Heart left ventricle (tissue), 16 donors: ENCODE data around the gene SMPD3. TPM values are rescaled to one million over a fixed set of nuclear protein-coding genes. Genes with fewer than 3 reads are reported as not detected.
A peak's percentile ranks its signal among the peaks of the same experiment; 100 is the strongest.

Source experiments
- ATAC-seq, 4 donors: fragments of 200-7000 bp; cut with Tn5 transposase; one replicate each; pipeline ENCODE4 v1.9.1; 2020 to 2022; ENCODE audit warnings: moderate library complexity in 4 of 4, mild to moderate bottlenecking in 3 of 4, moderate number of reproducible peaks in 1 of 4
- DNase-seq, 5 donors: peaks; one replicate each; pipeline ENCODE4 v3.0.0-alpha.2; 2020
- H3K27ac ChIP-seq, 12 donors: fragments of 200-600 bp; sonication (generic) in 4 of 12; one replicate each; pipeline versions ENCODE4 v1.5.0 to v1.8.0; 2016 to 2022; ENCODE audit warnings: mild to moderate bottlenecking in 2 of 12
- H3K27me3 ChIP-seq, 9 donors: fragments of 200-600 bp; sonication (generic) in 2 of 9; one replicate each; pipeline versions ENCODE4 v1.5.1 to v1.8.0; 2016 to 2022; ENCODE audit warnings: mild to moderate bottlenecking in 3 of 9
- H3K36me3 ChIP-seq, 9 donors: fragments of 200-600 bp; sonication (generic) in 2 of 9; one replicate each; pipeline versions ENCODE4 v1.5.0 to v1.8.0; 2018 to 2022; ENCODE audit warnings: mild to moderate bottlenecking in 2 of 9
- H3K4me1 ChIP-seq, 12 donors: fragments of 200-600 bp; sonication (generic) in 4 of 12; one replicate each; pipeline versions ENCODE4 v1.5.0 to v1.8.0; 2016 to 2022; ENCODE audit warnings: mild to moderate bottlenecking in 3 of 12
- H3K4me3 ChIP-seq, 12 donors: fragments of 200-600 bp; sonication (generic) in 4 of 12; one replicate each; pipeline versions ENCODE4 v1.5.0 to v1.8.0; 2017 to 2022; ENCODE audit warnings: mild to moderate bottlenecking in 9 of 12, moderate library complexity in 4 of 12
- H3K9me3 ChIP-seq, 12 donors: fragments of 200-600 bp; sonication (generic) in 4 of 12; one replicate each; pipeline versions ENCODE4 v1.5.0 to v1.8.0; 2016 to 2022; ENCODE audit warnings: mild to moderate bottlenecking in 1 of 12
- CTCF ChIP-seq, 12 donors: fragments of 200-600 bp; sonication (generic) in 4 of 12; IDR thresholded peaks; one replicate each; pipeline versions ENCODE4 v1.5.0 to v1.8.0; 2018 to 2022; ENCODE audit warnings: antibody characterized with exemption in 12 of 12, mild to moderate bottlenecking in 5 of 12
- POLR2A ChIP-seq, 2 donors: fragments of 450-650 bp; IDR thresholded peaks; one replicate each; pipeline ENCODE4 v1.6.1; 2017; ENCODE audit warnings: antibody characterized with exemption in 2 of 2, mild to moderate bottlenecking in 2 of 2, moderate library complexity in 2 of 2
- WGBS, 4 donors: extraction: QIAGEN DNeasy Blood & Tissue Kit in 2 of 4; methylation state at CpG; one replicate each; pipeline versions ENCODE4 v1.1.5 to v1.1.7; 2013 to 2018; 5-methylcytosine and 5-hydroxymethylcytosine counted together
- intact Hi-C, 10 donors: fragments of 100-400 bp; cut with DNase I; formaldehyde crosslinking; loops; one replicate each; pipeline versions ENCODE4 v1.11.1 to v1.14.2; 2022
- polyA plus RNA-seq, 2 donors: library from polyadenylated mRNA; stranded (reverse); fragments of 200-250 nt; gene quantifications; one replicate each; pipeline ENCODE4 v1.2.3, GENCODE V29; 2013
- total RNA-seq, 9 donors: library from RNA; depleted of rRNA in 2 of 9; stranded (reverse); fragments of >200 nt in 2 of 9; fragmentation: NEBNext Ultra II Directional in 3 of 9; extraction: Animal tissue kit (Norgen Biotek cat#: 25700) in 3 of 9; gene quantifications; one replicate each; pipeline versions ENCODE4 v1.1.0 to v1.2.4, GENCODE V29; 2016 to 2023
- donor health status: ischemic (EF 13 %, LVEDD 7.1; RV severe dilation, severe dysfunction).
- donor health status: healthy with polysubstance abuse.
- donor health status: DM: no; HTN: yes; CAD: no.
- donor health status: DM: no; HTN: no; CAD: no.
- donor health status: ischemic (EF 25% LVEDD 6.9; RV normal size, moderate dysfunction).
- donor health status: ischemic (EF 25% LVEDD 5.7; RV mildly dilated, moderate dysfunction).
- donor health status: healthy.
- donor health status: DM: yes; HTN: yes; CAD: no.
- donor health status: ischemic (EF 35%, LVEDD 5.7; RV mildly dilated, moderate dysfunction).
- donor health status: nonischemic (EF 11% LVEDD 7.7; RV severe dilation, severe dysfunction).
- donor health status: DM: yes; HTN: yes; CAD: no.
- donor health status: PGD.
- donor health status: ischemic (EF 29% LVEDD 5.4; RV normal size, mild dysfunction).
- donor health status: nonischemic (EF 23%, LVEDD 6.1; RV moderate dilation, normal function).

Gene SMPD3
- total and polyA plus RNA-seq, 11 donors: 0.07 to 14.4 (median 0.17) TPM; not detected in 3

DNA sequence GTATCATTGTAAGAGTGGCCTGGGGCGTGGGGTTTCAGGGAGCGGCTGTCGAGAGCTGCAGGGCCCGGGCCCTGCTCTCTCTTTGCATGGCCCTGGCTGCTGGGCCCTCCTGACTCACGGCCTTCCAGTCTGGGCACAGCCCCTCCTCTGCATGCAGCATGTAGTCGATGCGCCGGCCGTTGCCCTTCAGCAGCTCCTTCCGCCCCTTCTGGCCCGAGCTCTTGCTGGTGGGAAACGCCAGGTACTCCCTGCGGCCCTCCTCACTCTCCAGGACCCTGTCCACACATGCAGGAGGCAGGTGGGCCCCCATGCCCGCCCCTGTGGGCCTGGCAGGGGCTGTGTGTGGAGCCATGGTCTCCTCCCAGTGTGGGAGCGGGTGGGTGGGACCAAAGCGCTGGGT, 86.8 kb downstream of the SMPD3 start:
- TF ChIP-seq CTCF (IDR thresholded peaks at IDR 0.05): no peak
- no peak for TF ChIP-seq POLR2A (IDR thresholded peaks at IDR 0.05)
- peaks cover 0 to 36% (median 24%) of the 10 kb centered on the region in 9 donors for H3K36me3 ChIP-seq
- DNase-seq (no peak), ATAC-seq (peak in 2 of 4 donors; percentile 7)
- H3K4me1 ChIP-seq: peaks cover 0 to 8% (median 0%) of the 10 kb centered on the region in 12 donors
- peaks cover 0 to 10% (median 0%) of the 10 kb centered on the region in 9 donors for H3K27me3 ChIP-seq
- peak overlapping the region in 1 of 12 donors; percentile 19 for H3K4me3 ChIP-seq
- H3K27ac ChIP-seq: no peak overlapping the region
- 65 to 81% (median 73%) methylated on average over 12 to 16 of the region's 16 CpGs for WGBS, 4 donors
- intact Hi-C loops: loop anchor here in 1 of 10 donors (10.0 kb wide), 1 partner anchor 153 kb away; no protein-coding TSS in a partner anchor
- no peaks in the 10 kb centered on the region for H3K9me3 ChIP-seq

DNA sequence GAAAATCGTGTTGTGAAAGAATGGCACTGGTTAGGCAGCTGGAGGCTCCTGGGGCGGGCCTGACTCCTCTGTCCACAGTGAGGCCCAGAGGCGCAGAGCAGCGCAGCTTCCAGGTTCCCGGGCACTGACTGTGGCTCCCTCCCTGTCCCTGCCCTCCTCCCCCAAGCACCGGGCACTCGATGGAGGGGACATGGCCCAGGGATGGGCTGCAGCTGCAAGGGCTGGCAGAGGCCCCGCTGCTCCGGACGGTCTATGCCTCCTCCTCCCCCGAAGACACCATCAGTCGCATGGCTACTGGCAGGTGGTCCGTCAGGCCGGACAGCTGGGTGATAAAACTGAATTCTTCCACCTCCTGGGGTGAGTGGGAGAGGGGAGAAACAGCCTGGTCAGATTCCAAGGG, 87.4 kb downstream of the SMPD3 start:
- H3K27me3 ChIP-seq: peaks cover 0 to 10% (median 0%) of the 10 kb centered on the region in 9 donors
- no peaks in the 10 kb centered on the region for H3K9me3 ChIP-seq
- intact Hi-C loops: loop anchor here in 1 of 10 donors (10.0 kb wide), 1 partner anchor 154 kb away; no protein-coding TSS in a partner anchor
- TF ChIP-seq POLR2A (IDR thresholded peaks at IDR 0.05): no peak
- no peak for TF ChIP-seq CTCF (IDR thresholded peaks at IDR 0.05)
- peaks cover 0 to 42% (median 30%) of the 10 kb centered on the region in 9 donors for H3K36me3 ChIP-seq
- WGBS, 4 donors: 76 to 84% (median 77%) methylated on average over 14 of the region's 14 CpGs
- ATAC-seq (no peak), DNase-seq (peak in 1 of 5 donors; percentile 61)
- no peak overlapping the region for H3K4me3 ChIP-seq
- H3K4me1 ChIP-seq: peaks cover 0 to 13% (median 0%) of the 10 kb centered on the region in 12 donors
- no peak overlapping the region for H3K27ac ChIP-seq

- Histone ChIP-seq H3K27ac (no peak overlapping the region), H3K27me3 (peaks cover 0 to 8% (median 0%) of the 10 kb centered on the region in 9 donors), H3K9me3 (no peaks in the 10 kb centered on the region), H3K4me1 (peaks cover 0 to 17% (median 0%) of the 10 kb centered on the region in 12 donors), H3K4me3 (no peak overlapping the region), H3K36me3 (peaks cover 0 to 46% (median 34%) of the 10 kb centered on the region in 9 donors)
- ATAC-seq: no peak
- WGBS, 4 donors: 90 to 93% (median 92%) methylated on average over 18 of the region's 18 CpGs
- intact Hi-C loops: loop anchor here in 1 of 10 donors (10.0 kb wide), 1 partner anchor 154 kb away; no protein-coding TSS in a partner anchor
- TF ChIP-seq POLR2A (IDR thresholded peaks at IDR 0.05): no peak
- no peak for TF ChIP-seq CTCF (IDR thresholded peaks at IDR 0.05)
- DNase-seq: peak in 1 of 5 donors; percentile 37
Observed at GRCh38 chr16:68360547-68360946, 87.8 kb downstream of the SMPD3 start.

DNA sequence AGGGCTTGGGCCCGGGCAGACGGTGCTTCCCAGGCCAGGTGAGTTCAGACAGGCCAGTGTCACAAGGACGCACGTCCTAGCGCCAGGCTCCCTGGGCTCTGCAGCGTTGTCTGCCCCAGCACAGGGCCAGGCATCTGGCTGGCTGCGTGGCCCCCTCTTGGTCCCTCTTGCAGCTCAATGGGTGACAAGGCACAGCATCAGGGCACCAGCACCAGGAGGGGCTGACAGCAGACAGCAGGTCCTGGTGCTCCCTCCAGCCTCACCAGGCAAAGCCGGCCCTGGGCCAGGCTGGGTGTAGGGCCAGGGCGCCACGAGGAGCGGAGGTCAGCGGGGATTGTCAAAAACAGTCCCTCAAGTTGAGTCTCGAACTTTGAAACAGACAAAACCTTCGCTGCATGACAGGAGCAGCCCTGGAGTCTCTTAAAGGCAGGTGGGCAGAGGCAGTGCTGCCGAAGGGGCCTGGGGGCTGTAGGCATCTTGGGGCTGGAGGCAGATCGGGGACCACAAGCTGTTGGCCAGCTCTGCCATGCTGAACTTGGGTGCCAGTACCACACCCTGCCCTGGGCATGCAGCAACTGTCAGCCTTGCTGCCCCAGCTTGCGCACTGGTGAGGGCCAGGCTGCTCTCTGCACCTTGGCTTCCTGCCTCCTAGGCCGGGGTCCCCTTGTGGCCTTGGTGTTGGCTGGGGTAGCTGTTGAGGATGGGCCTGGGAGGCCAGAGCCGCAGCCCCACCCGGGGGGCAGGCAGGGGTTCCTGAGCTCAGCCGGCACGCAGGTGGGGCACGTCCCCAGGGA, 88.7 kb downstream of the SMPD3 start:
- H3K36me3 ChIP-seq: peaks cover 0 to 55% (median 39%) of the 10 kb centered on the region in 9 donors

More for the DNA sequence above, 88.7 kb downstream of the SMPD3 start:
- H3K27ac ChIP-seq: no peak overlapping the region
- DNase-seq: no peak
- 79 to 84% (median 80%) methylated on average over 16 to 23 of the region's 23 CpGs for WGBS, 4 donors
- H3K4me1 ChIP-seq: peaks cover 0 to 22% (median 0%) of the 10 kb centered on the region in 12 donors
- intact Hi-C loops: loop anchor here in 1 of 10 donors (10.0 kb wide), 1 partner anchor 155 kb away; no protein-coding TSS in a partner anchor
- no peaks in the 10 kb centered on the region for H3K27me3 ChIP-seq
- no peaks in the 10 kb centered on the region for H3K9me3 ChIP-seq
- no peak overlapping the region for H3K4me3 ChIP-seq
- ATAC-seq: no peak
- TF ChIP-seq POLR2A (IDR thresholded peaks at IDR 0.05) (no peak), CTCF (IDR thresholded peaks at IDR 0.05) (no peak)
